Transverse colon (tissue), 3 donors: Measurements from ENCODE around the gene OXSR1.

Source experiments
- EP300 ChIP-seq: sonication (generic); formaldehyde crosslinking; IDR thresholded peaks from one replicate; pipeline ENCODE4 v1.6.1; 2017; ENCODE audit warnings: antibody characterized with exemption, low read depth
- POLR2A ChIP-seq: fragments of 450-650 bp; IDR thresholded peaks from one replicate; pipeline ENCODE4 v1.6.1; 2016; ENCODE audit warnings: antibody characterized with exemption, mild to moderate bottlenecking, moderate library complexity
- TF ChIP-seq, protein P1 (sequence below), 5 experiments: fragments of 200-600 bp in 3 of 5; fragments of 450-650 bp in 2 of 5; sonication (generic) in 3 of 5; IDR thresholded peaks; 1 replicate in 2 of 5; 2 replicates in 3 of 5; pipeline ENCODE4 v1.5.1; 2016 to 2017; ENCODE audit warnings: antibody characterized with exemption in 5 of 5, inconsistent platforms in 3 of 5, mild to moderate bottlenecking in 2 of 5, moderate library complexity in 1 of 5

DNA sequence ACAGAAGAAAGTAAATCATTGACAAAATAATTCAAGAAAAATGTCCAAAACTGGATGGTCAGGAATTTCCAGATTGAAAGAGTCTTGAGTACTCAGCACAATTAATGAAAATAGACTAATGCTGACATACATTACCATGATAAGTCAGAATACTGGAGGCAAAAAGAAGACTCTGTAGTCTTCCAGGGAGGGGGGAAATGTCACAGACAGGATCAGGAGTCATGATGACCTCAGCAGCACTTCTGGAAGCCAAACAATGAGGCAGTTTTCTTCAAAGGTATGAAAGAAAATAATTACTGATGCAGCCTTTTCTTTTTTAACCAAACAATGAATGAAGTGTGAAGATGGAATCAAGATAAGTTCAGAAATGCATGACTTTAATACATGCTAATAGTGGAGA is 70.1 kb downstream of the OXSR1 start:
- TF ChIP-seq, protein P1, sequence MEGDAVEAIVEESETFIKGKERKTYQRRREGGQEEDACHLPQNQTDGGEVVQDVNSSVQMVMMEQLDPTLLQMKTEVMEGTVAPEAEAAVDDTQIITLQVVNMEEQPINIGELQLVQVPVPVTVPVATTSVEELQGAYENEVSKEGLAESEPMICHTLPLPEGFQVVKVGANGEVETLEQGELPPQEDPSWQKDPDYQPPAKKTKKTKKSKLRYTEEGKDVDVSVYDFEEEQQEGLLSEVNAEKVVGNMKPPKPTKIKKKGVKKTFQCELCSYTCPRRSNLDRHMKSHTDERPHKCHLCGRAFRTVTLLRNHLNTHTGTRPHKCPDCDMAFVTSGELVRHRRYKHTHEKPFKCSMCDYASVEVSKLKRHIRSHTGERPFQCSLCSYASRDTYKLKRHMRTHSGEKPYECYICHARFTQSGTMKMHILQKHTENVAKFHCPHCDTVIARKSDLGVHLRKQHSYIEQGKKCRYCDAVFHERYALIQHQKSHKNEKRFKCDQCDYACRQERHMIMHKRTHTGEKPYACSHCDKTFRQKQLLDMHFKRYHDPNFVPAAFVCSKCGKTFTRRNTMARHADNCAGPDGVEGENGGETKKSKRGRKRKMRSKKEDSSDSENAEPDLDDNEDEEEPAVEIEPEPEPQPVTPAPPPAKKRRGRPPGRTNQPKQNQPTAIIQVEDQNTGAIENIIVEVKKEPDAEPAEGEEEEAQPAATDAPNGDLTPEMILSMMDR (IDR thresholded peaks at IDR 0.05), result no peak
- TF ChIP-seq POLR2A (no peak), EP300 (no peak)
